ENCODE data around the gene UBXN11.

GRCh38 chr1:26323382-26323781, 16.9 kb upstream of the UBXN11 start:
- TF ChIP-seq CTCF (IDR thresholded peaks at IDR 0.05) (no peak), POLR2A (IDR thresholded peaks at IDR 0.05) (no peak)
